GM23338 (cell line): ENCODE results near the gene GLI3. TPM values are rescaled to one million over a fixed set of nuclear protein-coding genes. Genes with fewer than 3 reads are reported as not detected.

Source experiments
- ATAC-seq: fragments of 200-7000 bp; cut with Tn5 transposase; 3 replicates; pipeline ENCODE4 v1.9.1; 2020
- DNase-seq: peaks from one replicate; pipeline ENCODE4 v3.0.0-alpha.2; 2015; ENCODE audit warnings: low spot score
- H2AFZ ChIP-seq: fragments of 200-600 bp; sonication (generic); 2 replicates; pipeline ENCODE4 v1.8.0; 2016; ENCODE audit warnings: antibody characterized with exemption, mild to moderate bottlenecking, moderate library complexity
- H3F3A ChIP-seq: fragments of 200-600 bp; sonication (generic); replicated peaks from 2 replicates; pipeline ENCODE4 v1.8.0; 2017; ENCODE audit warnings: antibody characterized with exemption, mixed run types, low read depth
- H3K27ac ChIP-seq: fragments of 200-600 bp; sonication (generic); 2 replicates; pipeline ENCODE4 v1.6.1; 2016; ENCODE audit warnings: low read depth
- H3K27me3 ChIP-seq: fragments of 200-600 bp; sonication (generic); 2 replicates; pipeline ENCODE4 v1.8.0; 2016; ENCODE audit warnings: mild to moderate bottlenecking, mixed run types, moderate library complexity; ENCODE audit not compliant: insufficient read depth
- H3K36me3 ChIP-seq: fragments of 200-600 bp; sonication (generic); 2 replicates; pipeline ENCODE4 v1.8.0; 2016; ENCODE audit warnings: mild to moderate bottlenecking; ENCODE audit not compliant: insufficient read depth
- H3K4me1 ChIP-seq: fragments of 200-600 bp; sonication (generic); 2 replicates; pipeline ENCODE4 v1.8.0; 2016; ENCODE audit warnings: mild to moderate bottlenecking, moderate library complexity; ENCODE audit not compliant: insufficient read depth
- H3K4me2 ChIP-seq: fragments of 200-600 bp; sonication (generic); 2 replicates; pipeline ENCODE4 v1.7.1; 2017; ENCODE audit warnings: mixed run types
- H3K4me3 ChIP-seq: fragments of 200-600 bp; sonication (generic); 2 replicates; pipeline ENCODE4 v1.6.1; 2016; ENCODE audit warnings: mixed run types
- H3K79me2 ChIP-seq: fragments of 200-600 bp; sonication (generic); replicated peaks from 2 replicates; pipeline ENCODE4 v1.8.0; 2017; ENCODE audit warnings: mild to moderate bottlenecking; ENCODE audit not compliant: insufficient read depth
- H3K9me2 ChIP-seq: fragments of 200-600 bp; sonication (generic); 2 replicates; pipeline ENCODE4 v1.8.0; 2017; ENCODE audit not compliant: insufficient read depth
- H4K20me1 ChIP-seq: fragments of 200-600 bp; sonication (generic); replicated peaks from 2 replicates; pipeline ENCODE4 v1.8.0; 2017; ENCODE audit warnings: mild to moderate bottlenecking; ENCODE audit not compliant: insufficient read depth
- H3K27ac Mint-ChIP-seq: 2 replicates; pipeline ENCODE4 v1.8.0; 2020; ENCODE audit warnings: inconsistent platforms, mild to moderate bottlenecking, moderate library complexity, mixed read lengths
- H3K27me3 Mint-ChIP-seq: 3 replicates; pipeline ENCODE4 v1.8.0; 2022; ENCODE audit warnings: low read depth, mild to moderate bottlenecking, moderate library complexity, mixed read lengths, inconsistent platforms; ENCODE audit not compliant: insufficient read depth, poor library complexity
- H3K36me3 Mint-ChIP-seq: 3 replicates; pipeline ENCODE4 v1.8.0; 2021; ENCODE audit warnings: low read depth, mild to moderate bottlenecking, inconsistent platforms, moderate library complexity, mixed read lengths
- H3K4me1 Mint-ChIP-seq: 3 replicates; pipeline ENCODE4 v1.8.0; 2020; ENCODE audit warnings: mild to moderate bottlenecking, inconsistent platforms, mixed read lengths
- H3K4me3 Mint-ChIP-seq: 3 replicates; pipeline ENCODE4 v1.8.0; 2021; ENCODE audit warnings: moderate library complexity, mild to moderate bottlenecking, inconsistent platforms, mixed read lengths
- H3K9me3 Mint-ChIP-seq: 3 replicates; pipeline ENCODE4 v1.8.0; 2020; ENCODE audit warnings: moderate library complexity, mild to moderate bottlenecking, inconsistent platforms, mixed read lengths
- CTCF ChIP-seq, 2 experiments: fragments of 200-600 bp in 1 of 2; sonication (generic) in 1 of 2; conservative IDR thresholded peaks; 2 replicates each; pipeline versions ENCODE4 v1.5.1 to v1.6.1; 2016 to 2017; ENCODE audit warnings: antibody characterized with exemption in 2 of 2, low read depth in 2 of 2, mild to moderate bottlenecking in 2 of 2, moderate library complexity in 1 of 2
- ETS1 ChIP-seq: IDR thresholded peaks from 2 replicates; pipeline ENCODE4 v1.6.1; 2016; ENCODE audit warnings: antibody characterized with exemption
- POLR2AphosphoS5 ChIP-seq: IDR thresholded peaks from 2 replicates; pipeline ENCODE4 v1.6.1; 2016; ENCODE audit warnings: antibody characterized with exemption, low read depth
- STAT1 ChIP-seq: IDR thresholded peaks from one replicate; pipeline ENCODE4 v1.6.1; 2016; ENCODE audit warnings: antibody characterized with exemption; ENCODE audit not compliant: unreplicated experiment
- ZNF331 ChIP-seq: fragments of 250-450 bp; sonication (Bioruptor Pico); IDR thresholded peaks from 2 replicates; pipeline ENCODE4 v1.5.0; 2020; ENCODE audit warnings: low read depth, mild to moderate bottlenecking, moderate library complexity
- polyA plus RNA-seq: library from polyadenylated mRNA; unstranded; fragments of >200 nt; fragmentation: Nextera tagmentation; extraction: Ambion mirVana; gene quantifications from 2 replicates; pipeline ENCODE4 v1.2.1, GENCODE V29; 2016
- total RNA-seq: library from RNA; depleted of rRNA; stranded (reverse); fragments of >200 nt; shearing (Covaris generic); gene quantifications from 2 replicates; pipeline ENCODE4 v1.2.3, GENCODE V29; 2014

The GLI3 gene
- total and polyA plus RNA-seq, 2 experiments from 2014 or later, result 16.1 to 17.9 TPM

DNA sequence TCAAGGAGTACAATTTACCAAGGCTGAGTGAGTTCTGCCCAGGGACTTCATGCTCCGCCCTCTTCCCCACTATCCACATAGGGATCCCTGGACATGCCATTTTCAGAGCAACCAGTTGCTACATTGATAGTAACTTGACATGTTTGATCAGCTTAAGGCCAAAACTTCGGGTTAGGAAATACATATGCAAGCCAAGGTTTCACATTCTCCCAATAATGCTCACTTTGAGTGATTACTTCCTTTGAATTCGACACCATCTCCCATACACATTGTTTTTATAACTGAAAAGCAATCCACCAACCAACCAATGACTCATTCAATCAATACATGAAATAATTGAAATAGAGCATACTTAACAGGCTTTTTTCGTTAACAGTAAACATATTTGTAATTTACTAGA lies 137.9 kb downstream of the GLI3 start:
- Histone ChIP-seq H3K36me3 (no peaks in the 10 kb centered on the region), H3K4me2 (no peak overlapping the region), H3K79me2 (no peaks in the 10 kb centered on the region), H3K27ac (no peak overlapping the region), H3K4me3 (no peak overlapping the region), H3F3A (no peaks in the 10 kb centered on the region), H2AFZ (no peak overlapping the region), H3K4me1 (peaks cover 7% of the 10 kb centered on the region; the same call in 1 of the 2 replicates), H3K27me3 (peaks cover 36% of the 10 kb centered on the region), H3K9me2 (no peaks in the 10 kb centered on the region), H4K20me1 (peaks cover 4% of the 10 kb centered on the region; the same call in 1 of the 2 replicates)
- Mint-ChIP-seq H3K9me3 (peaks cover 4% of the 10 kb centered on the region; the same call in 2 of the 3 replicates), H3K4me3 (no peak overlapping the region), H3K27me3 (peaks cover 31% of the 10 kb centered on the region), H3K4me1 (peaks cover 30% of the 10 kb centered on the region), H3K27ac (no peak overlapping the region), H3K36me3 (peaks cover 14% of the 10 kb centered on the region)
- TF ChIP-seq ETS1 (no peak), ZNF331 (CRISPR knock-in tag) (no peak), STAT1 (no peak), POLR2AphosphoS5 (no peak), CTCF (conservative IDR thresholded peaks at IDR 0.05; ENCODE audit: low read depth in 2 of 2) (no peak)
- ATAC-seq (no peak), DNase-seq (no peak)

DNA sequence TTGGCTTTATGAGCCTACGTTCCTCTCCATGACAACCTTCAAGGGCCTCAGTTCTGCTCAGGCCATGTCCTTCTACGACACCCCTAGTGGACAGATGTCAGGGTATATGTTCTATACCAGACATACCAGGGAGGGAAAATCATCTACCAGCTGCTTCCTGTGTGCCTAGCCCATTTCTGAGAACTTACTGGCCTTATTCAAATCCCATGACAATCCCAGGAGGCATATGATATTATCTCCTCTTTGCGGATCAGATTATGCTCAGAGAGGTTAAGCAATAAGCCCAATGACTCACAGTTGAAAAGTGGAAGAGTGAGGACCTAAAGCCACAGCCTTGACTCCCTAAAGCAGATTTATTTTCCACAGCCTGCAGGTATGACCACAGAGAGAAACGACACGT lies 139.3 kb downstream of the GLI3 start:
- ATAC-seq (peak; percentile 72), DNase-seq (no peak)
- Mint-ChIP-seq H3K4me3 (no peak overlapping the region), H3K27me3 (peaks cover 44% of the 10 kb centered on the region), H3K4me1 (peaks cover 32% of the 10 kb centered on the region), H3K9me3 (peaks cover 10% of the 10 kb centered on the region; the same call in 2 of the 3 replicates), H3K36me3 (peaks cover 20% of the 10 kb centered on the region), H3K27ac (no peak overlapping the region)
- Histone ChIP-seq H3K9me2 (no peaks in the 10 kb centered on the region), H3K79me2 (no peaks in the 10 kb centered on the region), H4K20me1 (peaks cover 4% of the 10 kb centered on the region; the same call in 1 of the 2 replicates), H3K36me3 (no peaks in the 10 kb centered on the region), H3K27ac (no peak overlapping the region), H3K4me2 (no peak overlapping the region), H3K4me3 (no peak overlapping the region), H2AFZ (no peak overlapping the region), H3F3A (no peaks in the 10 kb centered on the region), H3K27me3 (peaks cover 49% of the 10 kb centered on the region), H3K4me1 (peaks cover 7% of the 10 kb centered on the region; the same call in 1 of the 2 replicates)
- TF ChIP-seq CTCF (conservative IDR thresholded peaks at IDR 0.05; ENCODE audit: low read depth in 2 of 2) (peak; percentile 20 to 39; a peak in 3 of 4 replicates), POLR2AphosphoS5 (no peak)
